ENCODE results near the gene CLMP. TPM values are rescaled to one million over a fixed set of nuclear protein-coding genes. Genes with fewer than 3 reads are reported as not detected.
A peak's percentile ranks its signal among the peaks of the same experiment; 100 is the strongest.

Gene CLMP
- total RNA-seq, 6 experiments from 2014 or later: 126 to 201 (median 138) TPM

DNA sequence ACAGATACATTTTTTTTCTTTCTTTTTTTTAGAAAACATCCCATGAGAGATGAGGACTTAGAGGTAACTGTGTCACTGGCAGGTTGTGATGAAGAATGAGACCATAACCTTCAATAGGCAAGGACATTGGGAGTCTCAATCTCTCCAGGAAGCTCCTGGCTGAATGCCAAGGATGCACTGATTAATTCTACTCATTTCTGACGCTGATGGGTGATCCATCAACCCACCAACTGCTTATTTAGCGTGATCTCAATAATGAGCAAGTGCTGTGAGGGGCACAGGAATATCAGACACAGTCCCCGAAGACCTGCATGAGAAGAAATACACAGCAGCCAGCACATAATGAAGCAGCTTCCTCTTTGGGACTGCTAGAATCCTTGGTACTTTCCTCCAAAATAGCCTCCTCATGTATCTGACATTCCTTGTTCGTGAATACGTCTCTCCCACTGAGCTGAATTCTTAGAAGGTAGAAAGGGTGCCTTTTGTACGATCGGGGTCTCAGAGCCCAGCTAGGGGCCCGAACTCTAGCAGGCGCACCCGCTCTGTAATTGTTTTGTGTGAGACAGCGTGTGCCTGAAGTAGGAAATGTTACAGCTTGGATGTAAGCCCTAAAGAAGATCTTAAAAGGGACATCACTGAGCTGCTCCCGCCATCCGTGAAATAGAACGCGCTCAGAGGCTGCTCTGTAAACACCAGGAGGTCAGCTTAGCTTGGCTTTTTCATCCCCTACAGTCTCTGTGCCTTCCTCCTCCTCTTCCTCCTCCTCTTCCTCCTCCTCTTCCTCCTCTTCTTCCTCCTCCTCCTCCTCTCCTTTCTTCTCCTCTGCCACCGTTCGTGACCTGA, 7.2 kb downstream of the CLMP start:
- H3K4me3 Mint-ChIP-seq: peak overlapping the region; percentile 81
- no peaks in the 10 kb centered on the region for H3K9me3 Mint-ChIP-seq
- H3K4me1 Mint-ChIP-seq (ENCODE audit: low read depth): peaks cover 96% of the 10 kb centered on the region
- H3K27ac Mint-ChIP-seq: peak overlapping the region; percentile 92
- TF ChIP-seq, protein P1, sequence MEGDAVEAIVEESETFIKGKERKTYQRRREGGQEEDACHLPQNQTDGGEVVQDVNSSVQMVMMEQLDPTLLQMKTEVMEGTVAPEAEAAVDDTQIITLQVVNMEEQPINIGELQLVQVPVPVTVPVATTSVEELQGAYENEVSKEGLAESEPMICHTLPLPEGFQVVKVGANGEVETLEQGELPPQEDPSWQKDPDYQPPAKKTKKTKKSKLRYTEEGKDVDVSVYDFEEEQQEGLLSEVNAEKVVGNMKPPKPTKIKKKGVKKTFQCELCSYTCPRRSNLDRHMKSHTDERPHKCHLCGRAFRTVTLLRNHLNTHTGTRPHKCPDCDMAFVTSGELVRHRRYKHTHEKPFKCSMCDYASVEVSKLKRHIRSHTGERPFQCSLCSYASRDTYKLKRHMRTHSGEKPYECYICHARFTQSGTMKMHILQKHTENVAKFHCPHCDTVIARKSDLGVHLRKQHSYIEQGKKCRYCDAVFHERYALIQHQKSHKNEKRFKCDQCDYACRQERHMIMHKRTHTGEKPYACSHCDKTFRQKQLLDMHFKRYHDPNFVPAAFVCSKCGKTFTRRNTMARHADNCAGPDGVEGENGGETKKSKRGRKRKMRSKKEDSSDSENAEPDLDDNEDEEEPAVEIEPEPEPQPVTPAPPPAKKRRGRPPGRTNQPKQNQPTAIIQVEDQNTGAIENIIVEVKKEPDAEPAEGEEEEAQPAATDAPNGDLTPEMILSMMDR (IDR thresholded peaks at IDR 0.05): no peak
- peaks cover 2% of the 10 kb centered on the region; the same call in 1 of the 2 replicates for H3K27me3 Mint-ChIP-seq (ENCODE audit: insufficient read depth)
- peak; percentile 23 for DNase-seq
- H3K36me3 Mint-ChIP-seq (ENCODE audit: low read depth): peaks cover 42% of the 10 kb centered on the region

DNA sequence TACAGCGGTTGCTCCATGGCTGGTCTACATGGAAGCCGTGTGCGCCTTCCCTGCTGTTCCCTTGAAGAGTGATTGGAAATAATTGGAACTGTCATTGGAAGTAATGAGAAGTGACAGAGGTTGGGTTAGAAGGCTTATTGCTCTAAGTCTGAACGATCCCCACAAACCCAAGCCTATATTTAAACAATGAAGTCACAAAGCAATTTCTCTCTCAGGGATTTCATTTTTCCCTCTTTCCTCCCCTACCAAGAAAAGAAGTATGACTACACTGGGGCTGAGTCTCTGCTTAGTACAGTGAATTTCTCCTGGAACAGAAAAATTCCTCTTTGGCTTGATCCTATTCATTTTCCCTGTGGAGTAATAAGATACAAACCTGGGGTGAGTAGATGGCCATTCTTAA, 7.8 kb downstream of the CLMP start:
- H3K9me3 Mint-ChIP-seq: no peaks in the 10 kb centered on the region
- DNase-seq: no peak
- H3K4me1 Mint-ChIP-seq (ENCODE audit: low read depth): peaks cover 96% of the 10 kb centered on the region
- peak overlapping the region; percentile 92 for H3K27ac Mint-ChIP-seq
- H3K36me3 Mint-ChIP-seq (ENCODE audit: low read depth): peaks cover 42% of the 10 kb centered on the region
- TF ChIP-seq, protein P1 (IDR thresholded peaks at IDR 0.05): no peak
- peaks cover 2% of the 10 kb centered on the region; the same call in 1 of the 2 replicates for H3K27me3 Mint-ChIP-seq (ENCODE audit: insufficient read depth)
- H3K4me3 Mint-ChIP-seq: peak overlapping the region; percentile 81

DNA sequence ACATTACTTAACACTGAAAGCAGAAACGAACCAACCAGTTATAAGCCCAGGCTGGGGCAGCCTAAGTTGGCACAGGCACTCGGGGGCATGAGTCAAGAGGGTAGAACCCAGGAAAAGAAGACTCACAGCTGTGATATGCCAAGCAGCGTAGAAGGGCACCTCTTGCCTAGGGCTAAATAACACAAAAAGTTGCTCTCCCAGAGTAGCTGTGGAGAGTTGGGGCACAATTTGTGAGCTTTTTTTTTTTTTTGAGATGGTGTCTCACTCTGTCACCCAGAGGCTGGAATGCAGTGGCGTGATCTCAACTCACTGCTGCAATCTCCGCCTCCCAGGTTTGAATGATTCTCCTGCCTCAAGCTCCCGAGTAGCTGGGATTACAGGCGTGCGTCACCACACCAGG, 8.8 kb downstream of the CLMP start:
- Mint-ChIP-seq H3K9me3 (no peaks in the 10 kb centered on the region), H3K27ac (peak overlapping the region; percentile 92), H3K4me1 (ENCODE audit: low read depth) (peaks cover 96% of the 10 kb centered on the region), H3K36me3 (ENCODE audit: low read depth) (peaks cover 41% of the 10 kb centered on the region), H3K27me3 (ENCODE audit: insufficient read depth) (peaks cover 2% of the 10 kb centered on the region; the same call in 1 of the 2 replicates), H3K4me3 (no peak overlapping the region; the same call in 1 of the 2 replicates)
- DNase-seq: no peak
- TF ChIP-seq, protein P1 (IDR thresholded peaks at IDR 0.05): no peak

DNA sequence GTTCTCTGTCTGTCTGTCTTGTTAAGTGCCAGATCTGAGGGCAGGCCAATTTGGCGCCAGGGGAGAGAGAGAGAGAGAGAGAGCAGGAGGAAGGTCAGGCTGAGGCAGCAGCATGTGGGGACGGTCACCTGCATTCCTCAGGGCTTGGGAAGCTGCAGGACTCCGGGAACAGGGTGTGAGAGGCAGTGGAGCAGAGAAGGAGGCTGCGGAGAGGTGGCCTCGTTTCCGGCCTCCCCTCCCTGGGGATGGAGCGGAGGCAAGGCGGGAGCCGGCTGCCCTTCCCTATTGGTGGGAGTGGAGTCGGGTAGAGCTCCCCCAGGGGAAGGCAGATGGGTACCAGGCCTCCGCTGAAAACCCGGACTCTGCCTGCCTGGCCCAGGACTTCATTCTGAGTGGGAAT, 9.7 kb downstream of the CLMP start:
- DNase-seq: no peak
- peak overlapping the region; percentile 69 for H3K27ac Mint-ChIP-seq
- no peaks in the 10 kb centered on the region for H3K9me3 Mint-ChIP-seq
- peaks cover 96% of the 10 kb centered on the region for H3K4me1 Mint-ChIP-seq (ENCODE audit: low read depth)
- TF ChIP-seq, protein P1 (IDR thresholded peaks at IDR 0.05): no peak
- no peak overlapping the region for H3K4me3 Mint-ChIP-seq
- peaks cover 2% of the 10 kb centered on the region; the same call in 1 of the 2 replicates for H3K27me3 Mint-ChIP-seq (ENCODE audit: insufficient read depth)
- peaks cover 39% of the 10 kb centered on the region for H3K36me3 Mint-ChIP-seq (ENCODE audit: low read depth)

DNA sequence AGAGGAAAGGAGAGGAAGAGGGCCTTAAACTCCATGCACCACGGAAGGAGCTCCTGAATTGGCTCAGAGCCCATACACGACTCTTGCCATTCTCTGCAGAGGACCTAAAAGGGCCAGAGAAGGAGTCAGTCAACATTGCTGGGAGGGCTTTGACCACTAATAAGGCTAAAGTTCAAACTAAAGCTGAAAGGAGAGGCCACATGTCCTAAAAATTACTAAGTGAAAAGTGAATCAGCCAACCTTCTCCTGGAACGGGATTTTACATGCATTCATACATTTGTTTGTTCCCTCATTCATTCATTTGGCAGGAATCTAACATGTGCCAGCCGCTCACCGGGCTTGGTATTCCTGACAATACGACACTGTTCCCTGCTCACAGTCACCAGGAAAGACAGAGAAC, 10.5 kb downstream of the CLMP start:
- Mint-ChIP-seq H3K36me3 (ENCODE audit: low read depth) (peaks cover 46% of the 10 kb centered on the region), H3K4me3 (no peak overlapping the region; the same call in 1 of the 2 replicates), H3K4me1 (ENCODE audit: low read depth) (peaks cover 98% of the 10 kb centered on the region), H3K9me3 (no peaks in the 10 kb centered on the region), H3K27me3 (ENCODE audit: insufficient read depth) (peaks cover 2% of the 10 kb centered on the region; the same call in 1 of the 2 replicates), H3K27ac (peak overlapping the region; percentile 69)
- TF ChIP-seq, protein P1 (IDR thresholded peaks at IDR 0.05): no peak
- no peak for DNase-seq

Measured in HFFc6 (cell line).